GM18502 (cell line): Measurements from ENCODE around the gene COX6A2.
A peak's percentile ranks its signal among the peaks of the same experiment; 100 is the strongest.

ENCODE experiments used
- ATAC-seq: cut with Tn5 transposase; IDR thresholded peaks from one replicate; pipeline ENCODE4 v1.9.1; 2021; ENCODE audit warnings: mild to moderate bottlenecking; ENCODE audit not compliant: unreplicated experiment, poor library complexity

Gene COX6A2

DNA sequence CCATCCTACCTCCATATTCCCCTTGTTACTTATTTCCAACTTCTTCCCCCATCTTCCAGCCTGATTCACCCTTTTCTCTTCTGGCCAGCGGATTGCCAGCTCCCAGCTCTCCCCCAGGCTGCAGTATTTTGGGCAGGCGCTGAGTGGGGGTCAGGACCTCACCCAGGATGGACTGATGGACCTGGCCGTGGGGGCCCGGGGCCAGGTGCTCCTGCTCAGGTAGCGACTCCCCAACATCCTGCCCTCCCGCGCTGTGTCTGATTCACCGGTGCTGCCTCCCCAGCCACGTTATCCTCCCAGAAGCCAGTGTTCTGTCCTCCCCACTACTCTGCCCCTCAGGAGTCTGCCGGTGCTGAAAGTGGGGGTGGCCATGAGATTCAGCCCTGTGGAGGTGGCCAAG lies 15.4 kb downstream of the COX6A2 start:
- ATAC-seq = no peak

DNA sequence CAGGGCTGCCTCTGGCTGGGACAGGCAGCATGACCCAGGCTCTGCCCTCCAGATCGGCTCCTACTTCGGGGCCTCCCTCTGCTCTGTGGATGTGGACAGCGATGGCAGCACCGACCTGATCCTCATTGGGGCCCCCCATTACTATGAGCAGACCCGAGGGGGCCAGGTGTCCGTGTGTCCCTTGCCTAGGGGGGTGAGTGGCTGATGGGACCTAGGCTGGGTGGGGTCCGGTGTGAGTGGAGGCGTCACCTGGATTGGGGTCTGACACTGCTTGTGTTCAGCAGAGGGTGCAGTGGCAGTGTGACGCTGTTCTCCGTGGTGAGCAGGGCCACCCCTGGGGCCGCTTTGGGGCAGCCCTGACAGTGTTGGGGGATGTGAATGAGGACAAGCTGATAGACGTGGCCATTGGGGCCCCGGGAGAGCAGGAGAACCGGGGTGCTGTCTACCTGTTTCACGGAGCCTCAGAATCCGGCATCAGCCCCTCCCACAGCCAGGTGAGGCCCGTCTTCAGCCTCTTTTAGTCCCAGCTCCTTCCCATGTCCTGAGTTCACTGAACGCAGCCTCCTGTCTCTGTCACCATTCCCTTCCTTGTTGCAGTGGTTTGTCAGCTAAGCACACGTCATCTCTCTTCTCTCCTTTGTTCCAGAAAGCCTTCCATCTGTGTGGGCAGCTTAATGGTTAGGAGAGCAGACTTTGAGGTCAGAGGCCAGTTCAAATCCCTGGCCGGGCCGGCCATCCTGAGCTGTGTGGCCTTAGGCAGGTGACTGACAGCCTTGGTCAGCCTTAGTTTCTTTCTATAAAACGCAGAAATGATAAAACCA lies 16.9 kb downstream of the COX6A2 start:
- ATAC-seq = no peak

- no peak for ATAC-seq
Observed at GRCh38 chr16:31410082-31410481, 18.1 kb downstream of the COX6A2 start.

DNA sequence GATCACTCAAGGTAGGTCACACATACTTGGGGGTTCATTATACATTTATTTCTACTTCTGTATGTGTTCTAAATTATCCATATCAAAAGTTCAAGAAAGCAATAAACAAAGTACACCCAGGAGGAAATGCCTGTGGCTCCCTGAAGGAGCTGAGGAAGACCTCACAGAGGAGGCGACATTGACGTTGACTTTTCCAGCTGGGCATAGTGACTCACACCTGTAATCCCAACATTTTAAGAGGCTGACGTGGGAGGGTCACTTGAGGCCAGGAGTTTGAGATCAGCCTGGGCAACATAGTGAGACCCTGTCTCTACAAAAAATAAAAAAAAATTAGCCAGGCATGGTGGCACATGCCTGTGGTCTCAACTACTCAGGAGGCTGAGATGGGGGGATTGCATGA lies 18.7 kb downstream of the COX6A2 start:
- no peak for ATAC-seq

GRCh38 chr16:31407406-31407805 lies 20.8 kb downstream of the COX6A2 start:
- ATAC-seq = no peak

GRCh38 chr16:31404353-31405064 lies 23.7 kb downstream of the COX6A2 start:
- ATAC-seq = no peak

DNA sequence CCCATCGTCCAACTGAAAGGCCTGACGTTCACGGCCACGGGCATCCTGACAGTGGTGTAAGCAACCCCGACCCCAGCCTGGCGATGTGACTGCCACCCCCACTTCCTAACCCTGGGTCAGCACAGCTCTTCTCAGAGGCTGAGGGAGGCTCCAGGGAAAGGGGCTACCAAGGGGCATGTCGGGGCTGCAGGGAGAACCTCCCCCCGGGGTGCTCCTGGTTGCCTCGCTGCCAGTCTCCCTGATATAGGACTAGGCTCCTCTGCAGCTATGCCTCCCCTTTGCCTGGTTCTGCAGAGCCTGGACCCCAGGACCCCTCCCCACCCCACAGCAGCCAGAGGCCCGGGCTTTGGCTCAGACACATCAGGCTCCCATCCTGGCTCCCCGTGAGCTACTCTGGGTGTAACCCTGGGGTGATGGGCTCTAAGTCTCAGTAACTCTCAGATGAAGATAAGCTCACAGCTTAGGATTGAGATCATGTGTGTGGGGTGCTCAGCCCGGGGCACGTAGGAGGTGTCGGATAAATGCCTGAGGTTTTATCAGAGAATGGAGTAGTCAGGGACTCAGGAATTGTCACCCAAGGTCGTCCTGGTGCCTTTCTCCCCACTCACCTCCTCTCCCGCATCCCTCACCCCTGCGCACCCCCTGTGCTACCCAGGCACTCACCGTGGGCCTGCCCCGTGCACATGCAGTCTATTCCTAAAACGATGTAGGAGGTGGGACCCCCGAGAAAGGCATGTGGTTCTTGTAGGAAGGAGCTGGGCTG lies 24.4 kb downstream of the COX6A2 start:
- ATAC-seq = no peak

GRCh38 chr16:31402687-31403086 lies 25.5 kb downstream of the COX6A2 start:
- no peak for ATAC-seq

GRCh38 chr16:31401436-31401835 lies 26.7 kb downstream of the COX6A2 start:
- no peak for ATAC-seq

DNA sequence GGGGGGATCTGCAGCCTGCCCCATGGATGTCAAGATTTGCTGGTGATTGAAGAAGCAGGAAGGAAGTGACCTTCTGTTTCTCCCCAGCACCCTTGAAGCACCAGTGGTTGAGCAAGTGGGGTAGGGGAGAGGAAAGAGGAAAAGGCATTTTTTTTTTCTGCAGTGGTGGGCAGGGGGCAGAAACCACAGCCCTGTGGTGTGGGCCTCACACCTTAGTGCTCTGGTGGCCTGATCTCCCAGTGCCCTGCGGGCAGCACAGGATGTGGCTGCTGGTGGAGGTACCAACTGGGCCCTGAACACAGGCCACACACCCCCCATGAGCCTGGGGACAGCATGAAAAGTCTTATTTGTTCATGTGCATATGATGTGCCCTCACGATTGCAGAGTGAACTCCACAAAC lies 28.0 kb downstream of the COX6A2 start:
- ATAC-seq = no peak

DNA sequence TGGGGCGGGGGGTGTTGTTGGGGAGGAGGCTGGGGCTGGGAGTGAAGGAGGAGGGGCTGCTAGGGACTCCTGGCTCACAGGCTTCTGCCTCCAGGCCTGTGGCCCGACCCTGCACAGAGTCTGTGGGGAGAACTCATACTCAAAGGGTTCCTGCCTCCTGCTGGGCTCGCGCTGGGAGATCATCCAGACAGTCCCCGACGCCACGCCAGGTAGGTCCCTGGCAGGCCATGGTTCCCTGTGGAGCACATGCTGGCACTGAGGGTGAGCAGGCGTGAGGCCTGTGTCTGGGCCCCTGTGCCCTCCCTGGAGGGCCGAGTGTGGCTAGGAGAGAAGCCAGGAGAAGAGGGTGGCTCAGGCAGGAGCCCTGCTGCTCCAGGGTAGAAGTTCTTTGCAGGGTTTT lies 30.5 kb downstream of the COX6A2 start:
- ATAC-seq = no peak

DNA sequence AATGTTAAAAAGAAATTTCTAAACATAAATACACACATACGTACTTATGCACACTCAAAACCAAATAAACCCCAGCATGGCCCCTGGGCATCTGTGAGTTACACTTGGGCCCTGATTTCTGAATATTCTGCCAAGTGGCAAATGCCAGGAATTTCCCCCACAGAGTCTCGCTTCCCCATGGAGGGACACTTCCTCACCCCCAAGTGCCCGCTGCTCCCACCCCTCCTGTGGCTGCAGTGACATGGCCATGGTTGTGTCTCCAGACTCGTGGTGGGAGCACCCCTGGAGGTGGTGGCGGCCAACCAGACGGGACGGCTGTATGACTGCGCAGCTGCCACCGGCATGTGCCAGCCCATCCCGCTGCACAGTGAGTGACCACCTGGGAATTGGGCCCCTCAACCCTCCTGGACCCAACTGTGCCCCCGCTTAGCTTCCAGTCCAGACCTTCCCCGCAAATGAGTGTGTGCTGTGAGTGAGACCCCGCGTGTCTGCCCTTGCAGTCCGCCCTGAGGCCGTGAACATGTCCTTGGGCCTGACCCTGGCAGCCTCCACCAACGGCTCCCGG lies 31.0 kb downstream of the COX6A2 start:
- no peak for ATAC-seq

DNA sequence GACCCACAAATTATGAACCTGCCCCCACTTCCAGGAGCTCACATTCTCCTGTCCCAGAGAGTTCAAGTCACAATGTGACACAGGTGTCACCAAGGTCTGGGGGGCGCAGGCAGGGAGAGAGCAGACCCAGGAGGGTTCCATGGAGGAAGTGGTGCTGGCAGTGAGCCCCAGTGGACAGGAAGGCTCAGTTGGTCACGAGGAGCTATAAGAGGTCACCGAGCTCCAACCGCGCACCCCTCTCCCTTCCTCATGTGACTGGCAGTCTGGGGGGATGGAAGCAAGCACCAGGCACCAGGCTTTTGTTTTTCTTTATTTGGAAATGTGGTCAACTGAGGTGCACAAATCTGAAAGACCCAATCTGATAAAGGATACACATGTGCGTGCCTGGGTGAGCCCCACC lies 32.5 kb downstream of the COX6A2 start:
- ATAC-seq = no peak

GRCh38 chr16:31393056-31393455 lies 35.1 kb downstream of the COX6A2 start, which contains the start of gene ITGAD:
TSS of gene ITGAD (plus strand) at chr16:31393335. CDS start at chr16:31393361, 26 bp downstream.
- ATAC-seq = no peak

GRCh38 chr16:31390504-31391041 lies 37.6 kb downstream of the COX6A2 start:
- ATAC-seq = no peak

- no peak for ATAC-seq
Observed at GRCh38 chr16:31388535-31388934, 39.6 kb downstream of the COX6A2 start.

DNA sequence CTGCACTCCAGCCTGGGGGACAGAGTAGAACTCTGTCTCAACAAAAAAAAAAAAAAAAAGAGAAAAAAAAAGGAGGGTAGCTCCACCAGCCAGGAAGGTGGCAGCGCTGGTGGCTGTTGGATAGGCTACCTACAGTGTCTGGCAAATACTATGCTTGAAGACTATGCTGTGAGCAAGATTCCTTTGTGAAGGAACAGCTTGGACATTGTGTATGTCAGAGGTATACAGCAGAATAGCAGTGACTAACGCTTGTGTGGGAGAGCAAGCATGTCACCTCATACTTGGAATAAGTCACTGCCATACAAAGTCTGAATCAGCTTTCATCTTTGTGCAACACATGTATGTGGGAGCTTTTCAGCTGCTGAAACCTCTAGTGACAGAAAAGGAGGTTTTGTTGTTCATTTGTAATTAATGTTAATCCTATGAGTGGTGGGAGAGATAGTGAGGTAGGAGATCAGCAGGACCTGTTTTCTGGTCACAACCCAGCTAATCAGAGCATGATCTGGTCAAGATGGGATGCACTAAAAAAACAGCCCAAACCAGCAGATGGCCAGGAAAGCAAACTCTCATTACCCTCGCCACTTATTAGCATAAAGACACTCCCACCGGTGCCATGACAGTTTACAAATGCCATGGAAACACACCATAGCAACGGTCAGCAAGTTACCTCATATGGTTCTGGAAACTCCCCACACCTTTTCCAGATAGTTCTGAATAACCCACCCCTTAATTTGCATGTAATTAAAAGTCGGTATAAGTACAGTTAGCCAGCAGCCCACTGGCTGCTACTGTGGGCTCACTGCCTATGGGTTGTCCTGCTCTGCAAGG lies 41.8 kb downstream of the COX6A2 start:
- ATAC-seq = peak; percentile 70

GRCh38 chr16:31385680-31386079 lies 42.5 kb downstream of the COX6A2 start:
- no peak for ATAC-seq

GRCh38 chr16:31382485-31383161 lies 45.5 kb downstream of the COX6A2 start:
- ATAC-seq = peak; percentile 54
